Brain microvascular endothelial cell (primary cell): Measurements from ENCODE around the gene MTX1.
A peak's percentile ranks its signal among the peaks of the same experiment; 100 is the strongest.
"Not testable (repeated sequence)": the region's sequence is repeated elsewhere in the genome, so short reads cannot be mapped to it uniquely, and the experiment has no call there.

Experiments
- DNase-seq: peaks from one replicate; pipeline ENCODE4 v3.0.0-alpha.2; 2020
- H3K27ac ChIP-seq: fragments of 250-450 bp; sonication (Bioruptor Pico); 2 replicates; pipeline ENCODE4 v1.5.1; 2020; ENCODE audit warnings: mild to moderate bottlenecking, moderate library complexity
- H3K27me3 ChIP-seq: fragments of 250-450 bp; sonication (Bioruptor Pico); replicated peaks from 2 replicates; pipeline ENCODE4 v1.5.1; 2020; ENCODE audit warnings: mild to moderate bottlenecking
- H3K36me3 ChIP-seq: fragments of 250-450 bp; sonication (Bioruptor Pico); replicated peaks from 2 replicates; pipeline ENCODE4 v1.5.1; 2020; ENCODE audit warnings: mild to moderate bottlenecking
- H3K4me3 ChIP-seq: 2 replicates; pipeline ENCODE4 v1.5.1; 2011; ENCODE audit warnings: low read depth, mild to moderate bottlenecking, control low read depth, low read length, moderate library complexity
- in situ Hi-C: cut with HindIII; loops from 2 replicates; pipeline ENCODE4 v1.10.0; 2017; ENCODE audit warnings: low sequenced_read_pairs, low pct_ligation_motif_present
- TF ChIP-seq, protein P1 (sequence below): IDR thresholded peaks from 2 replicates; pipeline ENCODE4 v1.5.1; 2011; ENCODE audit warnings: low read depth, mild to moderate bottlenecking, moderate library complexity, low read length, control low read depth, inconsistent platforms; ENCODE audit errors: missing control alignments

Gene MTX1

DNA sequence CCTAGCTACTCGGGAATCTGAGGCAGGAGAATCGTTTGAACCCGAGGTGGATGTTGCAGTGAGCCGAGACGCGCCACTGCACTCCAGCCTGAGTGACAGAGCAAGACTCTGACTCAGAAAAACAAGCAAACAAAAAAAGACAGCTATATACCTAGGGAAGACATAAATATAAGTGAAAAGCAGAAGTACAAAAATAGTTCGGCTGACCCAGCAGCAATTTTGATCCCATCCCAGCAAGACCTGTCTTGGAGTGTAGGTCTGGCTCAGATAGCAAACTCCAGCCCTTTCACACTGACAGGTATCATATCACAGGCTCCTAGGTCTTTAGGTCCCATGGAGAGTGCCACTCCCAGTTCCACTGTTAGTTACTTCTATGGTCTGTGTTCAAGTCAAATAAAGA lies 14.6 kb downstream of the MTX1 start:
- TF ChIP-seq, protein P1, sequence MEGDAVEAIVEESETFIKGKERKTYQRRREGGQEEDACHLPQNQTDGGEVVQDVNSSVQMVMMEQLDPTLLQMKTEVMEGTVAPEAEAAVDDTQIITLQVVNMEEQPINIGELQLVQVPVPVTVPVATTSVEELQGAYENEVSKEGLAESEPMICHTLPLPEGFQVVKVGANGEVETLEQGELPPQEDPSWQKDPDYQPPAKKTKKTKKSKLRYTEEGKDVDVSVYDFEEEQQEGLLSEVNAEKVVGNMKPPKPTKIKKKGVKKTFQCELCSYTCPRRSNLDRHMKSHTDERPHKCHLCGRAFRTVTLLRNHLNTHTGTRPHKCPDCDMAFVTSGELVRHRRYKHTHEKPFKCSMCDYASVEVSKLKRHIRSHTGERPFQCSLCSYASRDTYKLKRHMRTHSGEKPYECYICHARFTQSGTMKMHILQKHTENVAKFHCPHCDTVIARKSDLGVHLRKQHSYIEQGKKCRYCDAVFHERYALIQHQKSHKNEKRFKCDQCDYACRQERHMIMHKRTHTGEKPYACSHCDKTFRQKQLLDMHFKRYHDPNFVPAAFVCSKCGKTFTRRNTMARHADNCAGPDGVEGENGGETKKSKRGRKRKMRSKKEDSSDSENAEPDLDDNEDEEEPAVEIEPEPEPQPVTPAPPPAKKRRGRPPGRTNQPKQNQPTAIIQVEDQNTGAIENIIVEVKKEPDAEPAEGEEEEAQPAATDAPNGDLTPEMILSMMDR: no peak
- DNase-seq: no peak
- H3K4me3 ChIP-seq: no peak overlapping the region
- no peaks in the 10 kb centered on the region for H3K27me3 ChIP-seq
- in situ Hi-C loops: no loop called here
- H3K36me3 ChIP-seq: no peaks in the 10 kb centered on the region
- H3K27ac ChIP-seq: no peak overlapping the region

DNA sequence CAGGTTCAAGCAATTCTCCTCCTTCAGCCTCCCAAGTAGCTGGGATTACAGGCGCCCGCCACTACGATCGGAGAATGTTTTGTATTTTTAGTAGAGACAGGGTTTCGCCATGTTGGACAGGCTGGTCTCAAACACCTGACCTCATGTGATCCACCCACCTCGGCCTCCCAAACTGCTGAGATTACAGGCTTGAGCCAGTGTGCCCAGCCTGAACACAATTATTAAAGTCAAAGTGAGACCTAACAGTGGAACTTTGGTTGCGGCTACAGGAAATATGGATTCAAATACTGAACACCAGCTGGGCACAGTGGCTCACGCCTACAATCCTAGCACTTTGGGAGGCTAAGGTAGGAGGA lies 16.9 kb downstream of the MTX1 start:
- H3K27me3 ChIP-seq, in situ Hi-C loops, H3K36me3 ChIP-seq, DNase-seq: not testable (repeated sequence)
- Histone ChIP-seq H3K4me3 (peak overlapping the region; percentile 5), H3K27ac (peak overlapping the region; percentile 76)

DNA sequence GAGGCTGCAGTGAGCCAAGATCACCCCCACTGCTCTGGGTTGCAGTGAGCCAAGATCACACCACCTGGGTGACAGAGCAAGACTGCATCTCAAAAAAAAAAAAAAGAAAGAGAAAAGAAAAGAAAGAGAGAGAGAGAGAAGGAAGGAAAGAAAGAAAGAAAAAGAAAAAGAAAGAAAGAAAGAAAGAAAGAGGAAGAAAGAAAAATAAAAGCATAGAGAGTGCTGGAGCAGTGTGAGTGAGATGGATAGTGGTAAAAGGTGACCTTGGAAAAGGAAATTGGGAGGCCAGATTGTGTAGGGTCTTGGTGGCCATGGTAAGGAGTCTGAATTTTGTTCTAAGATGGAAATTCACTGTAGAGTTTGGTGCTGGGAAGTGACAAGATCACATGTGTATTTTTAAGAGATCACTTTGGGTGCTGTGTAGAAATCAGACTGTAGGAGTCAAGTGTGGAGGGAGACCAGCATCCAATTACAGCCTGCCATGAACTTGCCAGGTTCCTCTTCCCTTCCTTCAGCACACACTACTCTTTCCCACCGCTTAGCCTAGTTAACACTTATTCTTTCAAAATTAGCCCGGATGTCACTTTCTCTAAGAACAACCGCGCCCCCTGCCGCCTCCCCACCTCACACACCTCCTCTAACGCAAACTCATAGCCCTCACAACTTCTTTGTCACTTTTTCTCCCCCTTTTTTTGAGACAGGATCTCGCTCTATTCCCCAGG lies 17.9 kb downstream of the MTX1 start:
- Histone ChIP-seq H3K27ac (peak overlapping the region; percentile 85), H3K36me3 (no peaks in the 10 kb centered on the region), H3K4me3 (peak overlapping the region; percentile 84), H3K27me3 (no peaks in the 10 kb centered on the region)
- peak; percentile 73 for DNase-seq
- in situ Hi-C loops: no loop called here
- TF ChIP-seq, protein P1: peak; percentile 72

DNA sequence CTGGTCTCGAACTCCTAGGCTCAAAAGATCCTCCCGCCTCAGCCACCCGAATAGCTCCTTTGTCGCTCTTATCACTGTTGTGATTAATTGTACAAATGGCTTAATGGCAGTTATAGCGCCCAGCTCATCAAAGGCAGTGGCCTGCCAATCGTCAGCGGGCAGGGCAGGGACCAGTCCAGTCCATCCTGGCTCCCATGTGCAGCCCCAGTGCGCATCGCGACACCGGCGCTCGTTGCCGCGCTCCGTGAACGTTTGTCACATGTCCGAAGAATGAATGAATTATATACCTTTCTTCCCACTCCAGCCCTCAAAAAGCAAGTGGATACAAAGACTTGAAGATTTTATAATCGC lies 18.4 kb downstream of the MTX1 start:
- Histone ChIP-seq H3K27me3 (no peaks in the 10 kb centered on the region), H3K36me3 (no peaks in the 10 kb centered on the region), H3K27ac (peak overlapping the region; percentile 85), H3K4me3 (peak overlapping the region; percentile 84)
- TF ChIP-seq, protein P1: no peak
- in situ Hi-C loops: no loop called here
- DNase-seq: peak; percentile 39

DNA sequence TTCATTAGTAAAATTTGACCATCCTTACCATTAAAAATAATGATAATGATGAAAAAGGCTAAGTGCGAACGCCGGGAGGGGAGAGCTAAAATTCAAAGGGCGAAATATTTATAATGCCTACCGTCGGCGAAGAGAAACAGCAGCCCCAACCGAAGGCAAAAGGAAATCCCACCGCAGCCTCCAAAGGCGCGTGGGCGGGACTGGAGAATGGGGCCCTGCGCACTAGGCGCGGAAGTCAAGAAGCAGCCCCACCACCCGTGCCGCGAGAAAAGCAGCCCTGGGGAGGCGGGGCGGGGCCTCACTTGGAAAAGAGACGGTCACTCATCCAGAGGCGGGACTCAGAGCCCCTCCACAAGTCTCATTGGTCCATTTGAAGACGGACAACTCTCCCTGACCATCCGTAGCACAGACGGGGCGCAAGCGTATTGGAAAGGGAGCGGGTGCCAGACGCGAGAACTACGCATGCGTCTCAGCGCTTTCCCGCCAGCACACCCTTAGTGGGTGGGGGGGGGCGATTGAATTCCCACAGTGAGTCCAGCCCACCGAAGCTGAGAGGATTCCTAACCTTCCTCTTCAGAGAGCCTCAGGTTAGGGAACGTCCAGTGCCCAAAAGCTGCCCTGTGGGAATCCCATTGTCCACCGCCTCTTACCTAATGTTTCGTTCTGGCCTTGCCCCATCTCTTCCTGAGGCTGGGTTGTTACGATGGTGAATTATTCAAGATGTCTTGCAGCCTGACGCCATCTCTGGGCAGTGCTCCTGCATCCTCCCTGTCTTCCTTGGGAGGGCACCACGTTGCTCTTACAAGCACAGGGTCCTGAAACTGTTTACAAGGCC lies 19.0 kb downstream of the MTX1 start:
- Histone ChIP-seq H3K4me3 (peak overlapping the region; percentile 84), H3K36me3 (no peaks in the 10 kb centered on the region), H3K27me3 (no peaks in the 10 kb centered on the region), H3K27ac (peak overlapping the region; percentile 85)
- TF ChIP-seq, protein P1: peak; percentile 19
- in situ Hi-C loops: no loop called here
- peak; percentile 99 for DNase-seq

DNA sequence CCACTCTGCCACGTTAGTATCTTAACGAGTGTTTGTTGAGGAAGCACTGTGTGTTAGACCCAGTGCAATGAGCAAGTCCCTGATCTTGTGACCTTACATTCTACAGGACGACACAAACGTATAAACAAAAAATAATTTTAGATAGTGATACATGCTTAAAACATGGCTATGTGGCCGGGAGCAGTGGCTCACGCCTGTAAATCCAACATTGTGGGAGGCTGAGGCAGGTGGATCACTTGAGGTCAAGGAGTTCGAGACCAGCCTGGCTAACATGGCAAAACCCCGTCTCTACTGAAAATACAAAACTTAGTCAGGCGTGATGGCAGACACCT lies 19.6 kb downstream of the MTX1 start:
- no peak for DNase-seq
- Histone ChIP-seq H3K27me3 (no peaks in the 10 kb centered on the region), H3K36me3 (no peaks in the 10 kb centered on the region), H3K27ac (peak overlapping the region; percentile 31), H3K4me3 (peak overlapping the region; percentile 50)
- in situ Hi-C loops: no loop called here
- TF ChIP-seq, protein P1: no peak

DNA sequence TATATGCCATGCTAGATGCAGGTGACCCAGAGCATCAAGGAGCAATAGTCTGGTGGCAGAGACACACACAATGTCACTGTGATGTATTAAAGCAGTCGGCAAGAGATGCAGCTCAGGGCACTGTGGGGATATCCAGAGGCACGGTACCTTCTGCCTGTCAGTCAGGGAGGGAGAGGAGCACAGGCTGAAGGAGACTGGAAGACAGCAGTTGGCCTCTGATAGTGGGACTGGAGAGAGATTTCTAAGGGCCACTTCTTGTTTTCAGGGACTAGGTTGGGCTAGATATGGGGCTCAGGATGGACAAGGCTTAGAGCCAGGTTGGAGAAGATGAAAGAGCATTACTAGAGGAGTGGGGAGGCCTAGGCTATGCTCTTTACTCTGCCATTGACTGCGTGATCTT lies 22.8 kb downstream of the MTX1 start:
- H3K27me3 ChIP-seq, DNase-seq, in situ Hi-C loops, H3K36me3 ChIP-seq, H3K4me3 ChIP-seq, H3K27ac ChIP-seq: not testable (repeated sequence)

DNA sequence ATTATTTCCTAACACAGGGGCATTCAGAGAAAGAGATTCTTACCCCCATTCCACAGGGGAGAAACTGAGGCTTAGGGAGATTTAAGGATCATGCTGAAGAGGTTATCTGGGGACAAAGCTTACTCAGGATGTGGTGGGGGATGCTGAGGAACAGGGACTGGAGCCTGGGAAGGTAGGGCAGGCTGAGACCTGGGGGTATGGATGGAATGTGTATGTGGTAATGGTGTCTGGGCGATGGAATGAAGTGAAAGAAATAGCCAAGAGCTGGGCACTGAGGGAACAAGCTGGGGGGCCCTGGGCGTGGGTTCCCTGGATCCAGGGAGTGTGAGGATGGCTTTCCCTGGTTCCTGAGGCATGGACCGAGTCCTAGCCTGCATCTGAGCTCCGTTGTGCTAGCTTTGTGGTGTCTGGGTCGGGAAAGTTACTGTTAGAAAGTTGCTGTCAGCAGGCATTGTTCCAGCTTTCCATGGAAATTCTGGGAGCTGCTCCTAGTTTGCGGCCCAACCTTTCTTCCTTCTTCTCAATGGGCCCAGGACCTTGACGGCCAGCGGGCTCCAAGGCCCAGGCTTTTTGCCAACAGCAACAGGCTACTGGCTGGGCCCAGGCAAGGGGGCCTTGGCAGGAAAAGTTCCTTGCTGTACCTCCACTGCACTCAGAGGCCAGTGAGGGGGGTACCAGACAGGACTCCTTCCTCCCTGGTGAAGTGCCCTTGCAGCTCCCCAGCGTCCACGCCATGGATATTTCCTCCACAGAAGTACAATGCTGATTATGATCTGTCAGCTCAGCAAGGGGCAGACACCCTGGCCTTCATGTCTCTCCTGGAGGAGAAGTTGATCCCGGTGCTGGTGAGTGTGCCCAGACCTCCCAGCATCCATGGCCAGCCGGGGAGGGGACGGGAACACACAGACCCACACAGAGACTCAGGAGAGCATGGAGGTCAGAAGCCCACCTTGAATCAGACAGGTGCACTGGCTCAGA lies 23.8 kb downstream of the MTX1 start:
- DNase-seq, H3K27ac ChIP-seq, H3K36me3 ChIP-seq, H3K27me3 ChIP-seq, H3K4me3 ChIP-seq, in situ Hi-C loops: not testable (repeated sequence)
